ENCODE data around the gene CAMK2D.

CAMK2D gene

DNA sequence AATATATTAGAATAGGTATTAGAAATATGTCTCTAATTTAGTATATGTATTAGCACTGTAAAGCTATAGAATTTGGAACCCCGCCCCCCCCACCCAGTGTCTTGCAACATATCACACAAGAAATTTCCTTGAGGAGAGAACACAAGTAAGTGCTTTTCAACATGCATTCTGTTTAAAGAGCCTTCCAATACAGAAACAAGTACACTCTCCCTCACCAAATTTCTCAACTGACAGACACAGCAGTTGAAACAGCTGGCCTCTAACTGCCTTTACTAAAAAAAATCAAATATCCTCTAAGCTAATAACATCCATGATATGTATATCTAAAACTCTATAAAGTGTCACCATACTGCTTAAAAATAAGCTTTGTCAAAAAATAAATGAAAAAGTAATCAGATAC is 12.4 kb downstream of the CAMK2D start (continued):
- no peak for TF ChIP-seq CREB5 (CRISPR knock-in tag; IDR thresholded peaks at IDR 0.05; ENCODE audit: low read depth)
- no peak for TF ChIP-seq CSRNP3 (CRISPR knock-in tag; IDR thresholded peaks at IDR 0.05)
- no peak for TF ChIP-seq ZFP3 (CRISPR knock-in tag; IDR thresholded peaks at IDR 0.05)
- no peak for TF ChIP-seq ZC3H10 (CRISPR knock-in tag; IDR thresholded peaks at IDR 0.05)
- TF ChIP-seq PATZ1 (CRISPR knock-in tag; IDR thresholded peaks at IDR 0.05; ENCODE audit: borderline replicate concordance), result no peak
- TF ChIP-seq CSDC2 (CRISPR knock-in tag; IDR thresholded peaks at IDR 0.05), result no peak
- TF ChIP-seq GLIS3 (CRISPR knock-in tag; IDR thresholded peaks at IDR 0.05), result no peak
- TF ChIP-seq ZNF565 (CRISPR knock-in tag; conservative IDR thresholded peaks at IDR 0.05; ENCODE audit: low read depth), result no peak

DNA sequence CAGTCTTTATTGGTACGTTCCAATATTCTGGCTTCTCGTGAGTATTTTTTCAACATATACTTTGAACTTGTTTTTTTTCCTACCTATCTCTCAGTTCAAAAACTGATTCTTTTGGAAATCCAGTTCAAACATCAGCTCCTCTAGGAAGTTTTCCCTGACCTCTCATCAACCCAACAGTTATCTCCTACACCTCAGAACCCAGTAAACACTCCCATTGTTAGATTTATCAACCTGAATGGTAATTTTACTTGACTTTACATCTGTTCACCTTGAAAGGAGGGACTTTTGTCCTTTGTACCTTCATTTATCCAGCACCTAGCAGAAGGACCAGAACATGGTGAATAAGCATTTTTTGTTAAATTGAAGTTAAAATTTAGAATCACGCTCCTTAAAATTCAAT is 13.6 kb downstream of the CAMK2D start:
- TF ChIP-seq TOX (CRISPR knock-in tag; IDR thresholded peaks at IDR 0.05; ENCODE audit: borderline replicate concordance) (no peak), PPARA (CRISPR knock-in tag; IDR thresholded peaks at IDR 0.05; ENCODE audit: borderline replicate concordance) (no peak), ZNF8 (CRISPR knock-in tag; IDR thresholded peaks at IDR 0.05) (no peak), ZC3H10 (CRISPR knock-in tag; IDR thresholded peaks at IDR 0.05) (no peak), ARNTL (CRISPR knock-in tag; IDR thresholded peaks at IDR 0.05; ENCODE audit: borderline replicate concordance, low read depth) (no peak), TCF4 (CRISPR knock-in tag; IDR thresholded peaks at IDR 0.05; ENCODE audit: borderline replicate concordance) (no peak), TSHZ2 (CRISPR knock-in tag; IDR thresholded peaks at IDR 0.05) (no peak), ZFP3 (CRISPR knock-in tag; IDR thresholded peaks at IDR 0.05) (no peak)
- ATAC-seq, result no peak

DNA sequence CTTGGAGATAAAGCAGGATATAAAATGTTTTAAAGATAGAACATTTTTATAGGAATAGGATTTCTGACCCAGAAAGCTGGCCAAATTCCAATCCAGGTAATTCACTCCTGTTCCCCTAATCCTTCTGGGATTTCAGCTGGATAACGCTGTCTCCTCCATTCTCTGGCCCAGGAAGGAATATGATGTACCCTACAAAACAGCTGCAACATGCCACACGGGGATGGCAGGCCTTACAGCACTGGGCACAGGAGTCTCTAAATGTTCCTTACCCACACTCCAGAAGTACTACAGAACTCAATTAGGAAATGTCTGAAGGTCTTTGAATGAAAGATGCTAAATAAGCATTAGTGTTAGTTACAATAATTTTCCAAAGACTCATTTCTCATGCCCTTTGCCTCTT is 15.8 kb downstream of the CAMK2D start:
- ATAC-seq, result no peak
- no peak for TF ChIP-seq ESRRG (CRISPR knock-in tag; IDR thresholded peaks at IDR 0.05)
- TF ChIP-seq, protein P1, sequence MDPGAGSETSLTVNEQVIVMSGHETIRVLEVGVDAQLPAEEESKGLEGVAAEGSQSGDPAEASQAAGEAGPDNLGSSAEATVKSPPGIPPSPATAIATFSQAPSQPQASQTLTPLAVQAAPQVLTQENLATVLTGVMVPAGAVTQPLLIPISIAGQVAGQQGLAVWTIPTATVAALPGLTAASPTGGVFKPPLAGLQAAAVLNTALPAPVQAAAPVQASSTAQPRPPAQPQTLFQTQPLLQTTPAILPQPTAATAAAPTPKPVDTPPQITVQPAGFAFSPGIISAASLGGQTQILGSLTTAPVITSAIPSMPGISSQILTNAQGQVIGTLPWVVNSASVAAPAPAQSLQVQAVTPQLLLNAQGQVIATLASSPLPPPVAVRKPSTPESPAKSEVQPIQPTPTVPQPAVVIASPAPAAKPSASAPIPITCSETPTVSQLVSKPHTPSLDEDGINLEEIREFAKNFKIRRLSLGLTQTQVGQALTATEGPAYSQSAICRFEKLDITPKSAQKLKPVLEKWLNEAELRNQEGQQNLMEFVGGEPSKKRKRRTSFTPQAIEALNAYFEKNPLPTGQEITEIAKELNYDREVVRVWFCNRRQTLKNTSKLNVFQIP (CRISPR knock-in tag; IDR thresholded peaks at IDR 0.05; ENCODE audit: borderline replicate concordance, low read depth), result no peak
- TF ChIP-seq CREB5 (CRISPR knock-in tag; IDR thresholded peaks at IDR 0.05; ENCODE audit: low read depth), result no peak
- TF ChIP-seq ZFP3 (CRISPR knock-in tag; IDR thresholded peaks at IDR 0.05), result no peak
- TF ChIP-seq ISL1 (CRISPR knock-in tag; IDR thresholded peaks at IDR 0.05), result no peak
- TF ChIP-seq ZNF565 (CRISPR knock-in tag; conservative IDR thresholded peaks at IDR 0.05; ENCODE audit: low read depth), result no peak
- TF ChIP-seq TCF4 (CRISPR knock-in tag; IDR thresholded peaks at IDR 0.05; ENCODE audit: borderline replicate concordance), result no peak
- TF ChIP-seq ZC3H10 (CRISPR knock-in tag; IDR thresholded peaks at IDR 0.05), result no peak
- TF ChIP-seq SNAI2 (CRISPR knock-in tag; IDR thresholded peaks at IDR 0.05), result no peak
- TF ChIP-seq TSHZ2 (CRISPR knock-in tag; IDR thresholded peaks at IDR 0.05), result no peak
- no peak for TF ChIP-seq CSRNP3 (CRISPR knock-in tag; IDR thresholded peaks at IDR 0.05)
- TF ChIP-seq ARNTL (CRISPR knock-in tag; IDR thresholded peaks at IDR 0.05; ENCODE audit: borderline replicate concordance, low read depth), result no peak
- no peak for TF ChIP-seq GLIS3 (CRISPR knock-in tag; IDR thresholded peaks at IDR 0.05)
- no peak for TF ChIP-seq TOX (CRISPR knock-in tag; IDR thresholded peaks at IDR 0.05; ENCODE audit: borderline replicate concordance)
- no peak for TF ChIP-seq CSDC2 (CRISPR knock-in tag; IDR thresholded peaks at IDR 0.05)
- no peak for TF ChIP-seq OSR1 (CRISPR knock-in tag; IDR thresholded peaks at IDR 0.05)
- no peak for TF ChIP-seq BACH2 (CRISPR knock-in tag; IDR thresholded peaks at IDR 0.05; ENCODE audit: borderline replicate concordance)
